ENCODE results near the gene RIPOR3. TPM values are rescaled to one million over a fixed set of nuclear protein-coding genes. Genes with fewer than 3 reads are reported as not detected.

The RIPOR3 gene
- total and polyA plus RNA-seq, 9 of the 15 experiments (the other 6 are each of a cell fraction or from before 2014, with no cell fraction given): 3.3 to 62.7 (median 21.4) TPM

DNA sequence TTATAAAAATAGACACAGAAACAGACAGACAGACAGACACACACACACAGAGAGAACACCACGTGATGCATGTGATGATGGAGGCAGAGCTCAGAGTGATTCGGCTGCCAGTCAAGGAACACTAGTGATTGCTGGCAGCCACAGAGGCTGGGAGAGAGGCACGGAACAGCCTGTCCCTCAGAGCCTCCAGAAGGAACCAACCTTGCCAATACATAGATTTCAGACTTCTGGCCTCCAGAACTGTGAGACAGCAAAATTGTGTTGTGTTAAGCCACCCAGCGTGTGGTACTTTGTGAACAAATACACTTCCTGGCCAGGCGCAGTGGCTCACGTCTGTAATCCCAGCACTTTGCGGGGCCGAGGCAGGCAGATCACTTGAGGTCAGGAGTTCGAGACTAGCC, 30.5 kb upstream of the RIPOR3 start (continued):
- TF ChIP-seq, protein P1, sequence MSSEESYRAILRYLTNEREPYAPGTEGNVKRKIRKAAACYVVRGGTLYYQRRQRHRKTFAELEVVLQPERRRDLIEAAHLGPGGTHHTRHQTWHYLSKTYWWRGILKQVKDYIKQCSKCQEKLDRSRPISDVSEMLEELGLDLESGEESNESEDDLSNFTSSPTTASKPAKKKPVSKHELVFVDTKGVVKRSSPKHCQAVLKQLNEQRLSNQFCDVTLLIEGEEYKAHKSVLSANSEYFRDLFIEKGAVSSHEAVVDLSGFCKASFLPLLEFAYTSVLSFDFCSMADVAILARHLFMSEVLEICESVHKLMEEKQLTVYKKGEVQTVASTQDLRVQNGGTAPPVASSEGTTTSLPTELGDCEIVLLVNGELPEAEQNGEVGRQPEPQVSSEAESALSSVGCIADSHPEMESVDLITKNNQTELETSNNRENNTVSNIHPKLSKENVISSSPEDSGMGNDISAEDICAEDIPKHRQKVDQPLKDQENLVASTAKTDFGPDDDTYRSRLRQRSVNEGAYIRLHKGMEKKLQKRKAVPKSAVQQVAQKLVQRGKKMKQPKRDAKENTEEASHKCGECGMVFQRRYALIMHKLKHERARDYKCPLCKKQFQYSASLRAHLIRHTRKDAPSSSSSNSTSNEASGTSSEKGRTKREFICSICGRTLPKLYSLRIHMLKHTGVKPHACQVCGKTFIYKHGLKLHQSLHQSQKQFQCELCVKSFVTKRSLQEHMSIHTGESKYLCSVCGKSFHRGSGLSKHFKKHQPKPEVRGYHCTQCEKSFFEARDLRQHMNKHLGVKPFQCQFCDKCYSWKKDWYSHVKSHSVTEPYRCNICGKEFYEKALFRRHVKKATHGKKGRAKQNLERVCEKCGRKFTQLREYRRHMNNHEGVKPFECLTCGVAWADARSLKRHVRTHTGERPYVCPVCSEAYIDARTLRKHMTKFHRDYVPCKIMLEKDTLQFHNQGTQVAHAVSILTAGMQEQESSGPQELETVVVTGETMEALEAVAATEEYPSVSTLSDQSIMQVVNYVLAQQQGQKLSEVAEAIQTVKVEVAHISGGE (CRISPR knock-in tag; IDR thresholded peaks at IDR 0.05): peak in 1 of 3 experiments; percentile 93; a peak in 1 of 6 replicates
- TF ChIP-seq CHD1 (IDR thresholded peaks at IDR 0.05; ENCODE audit: low read length) (no peak), ZNF384 (IDR thresholded peaks at IDR 0.05; ENCODE audit: low read depth, low read length) (no peak), OTX1 (CRISPR knock-in tag; IDR thresholded peaks at IDR 0.05) (no peak), CBX2 (IDR thresholded peaks at IDR 0.05; ENCODE audit: insufficient read depth, low read length, poor library complexity, severe bottlenecking) (no peak), ZNF274 (IDR thresholded peaks at IDR 0.05; ENCODE audit: borderline replicate concordance, low read depth, low read length) (no peak), JUND (IDR thresholded peaks at IDR 0.05; ENCODE audit: borderline replicate concordance, low read depth, low read length) (no peak), JUND (tag; IDR thresholded peaks at IDR 0.05; ENCODE audit: borderline replicate concordance, low read depth, low read length) (no peak), ZNF507 (tag; conservative IDR thresholded peaks at IDR 0.05) (no peak), USF2 (CRISPR knock-in tag; IDR thresholded peaks at IDR 0.05) (peak; percentile 40; the same call in 1 of the 2 replicates), DPF2 (IDR thresholded peaks at IDR 0.05) (0 out of 2 replicates have a peak, but pooled peaks have one; percentile 11), TAF7 (tag; IDR thresholded peaks at IDR 0.05) (no peak), NFATC3 (IDR thresholded peaks at IDR 0.05) (no peak), BCL6 (CRISPR knock-in tag; IDR thresholded peaks at IDR 0.05) (no peak), PKNOX1 (IDR thresholded peaks at IDR 0.05) (0 out of 2 replicates have a peak, but pooled peaks have one; percentile 45)

Data from K562 (cell line).